Epithelial cell of proximal tubule (primary cell): Measurements from ENCODE around the gene SLC26A9. TPM values are rescaled to one million over a fixed set of nuclear protein-coding genes. Genes with fewer than 3 reads are reported as not detected.

ENCODE experiments used
- DNase-seq: peaks from one replicate; pipeline ENCODE4 v3.0.0-alpha.2; 2011; ENCODE audit warnings: low read depth
- H3K4me3 ChIP-seq: 2 replicates; pipeline ENCODE4 v1.5.1; 2011; ENCODE audit warnings: low read depth, mild to moderate bottlenecking, low read length
- total RNA-seq: library from RNA; depleted of rRNA; stranded (reverse); fragments of >200 nt; gene quantifications from 2 replicates; pipeline ENCODE4 v1.2.3, GENCODE V29; 2015
- TF ChIP-seq, protein P1 (sequence below): conservative IDR thresholded peaks from 2 replicates; pipeline ENCODE4 v1.5.1; 2012; ENCODE audit warnings: low read depth, mild to moderate bottlenecking, low read length

Gene SLC26A9, protein sequence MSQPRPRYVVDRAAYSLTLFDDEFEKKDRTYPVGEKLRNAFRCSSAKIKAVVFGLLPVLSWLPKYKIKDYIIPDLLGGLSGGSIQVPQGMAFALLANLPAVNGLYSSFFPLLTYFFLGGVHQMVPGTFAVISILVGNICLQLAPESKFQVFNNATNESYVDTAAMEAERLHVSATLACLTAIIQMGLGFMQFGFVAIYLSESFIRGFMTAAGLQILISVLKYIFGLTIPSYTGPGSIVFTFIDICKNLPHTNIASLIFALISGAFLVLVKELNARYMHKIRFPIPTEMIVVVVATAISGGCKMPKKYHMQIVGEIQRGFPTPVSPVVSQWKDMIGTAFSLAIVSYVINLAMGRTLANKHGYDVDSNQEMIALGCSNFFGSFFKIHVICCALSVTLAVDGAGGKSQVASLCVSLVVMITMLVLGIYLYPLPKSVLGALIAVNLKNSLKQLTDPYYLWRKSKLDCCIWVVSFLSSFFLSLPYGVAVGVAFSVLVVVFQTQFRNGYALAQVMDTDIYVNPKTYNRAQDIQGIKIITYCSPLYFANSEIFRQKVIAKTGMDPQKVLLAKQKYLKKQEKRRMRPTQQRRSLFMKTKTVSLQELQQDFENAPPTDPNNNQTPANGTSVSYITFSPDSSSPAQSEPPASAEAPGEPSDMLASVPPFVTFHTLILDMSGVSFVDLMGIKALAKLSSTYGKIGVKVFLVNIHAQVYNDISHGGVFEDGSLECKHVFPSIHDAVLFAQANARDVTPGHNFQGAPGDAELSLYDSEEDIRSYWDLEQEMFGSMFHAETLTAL
- not detected in 2 replicates for total RNA-seq

DNA sequence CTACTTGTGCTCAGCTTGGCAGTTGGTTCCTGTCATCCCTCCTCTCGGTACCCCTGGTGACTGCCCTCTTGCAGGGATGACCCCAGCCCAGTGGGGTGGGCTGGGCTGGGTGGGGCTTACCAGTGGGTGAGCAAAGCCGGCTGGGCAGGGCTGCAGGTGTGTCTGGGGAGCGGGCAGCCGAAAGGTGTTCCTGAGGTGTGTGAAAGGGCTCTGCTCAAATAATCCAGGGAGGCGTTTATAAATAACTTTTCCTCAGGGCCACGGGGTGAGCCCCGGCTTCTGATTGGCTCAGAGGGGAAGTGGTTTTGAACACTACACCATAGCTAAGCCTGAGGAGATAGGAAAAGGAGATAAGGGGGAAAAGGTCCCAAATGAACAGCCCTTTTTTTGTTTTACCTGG, at the start of gene SLC26A9:
Gene SLC26A9, minus strand, starts transcription at position 212 of the 400 bp plus-strand sequence. CDS start 7,636 bp downstream, outside the sequence.
- no peak for DNase-seq
- TF ChIP-seq, protein P1, sequence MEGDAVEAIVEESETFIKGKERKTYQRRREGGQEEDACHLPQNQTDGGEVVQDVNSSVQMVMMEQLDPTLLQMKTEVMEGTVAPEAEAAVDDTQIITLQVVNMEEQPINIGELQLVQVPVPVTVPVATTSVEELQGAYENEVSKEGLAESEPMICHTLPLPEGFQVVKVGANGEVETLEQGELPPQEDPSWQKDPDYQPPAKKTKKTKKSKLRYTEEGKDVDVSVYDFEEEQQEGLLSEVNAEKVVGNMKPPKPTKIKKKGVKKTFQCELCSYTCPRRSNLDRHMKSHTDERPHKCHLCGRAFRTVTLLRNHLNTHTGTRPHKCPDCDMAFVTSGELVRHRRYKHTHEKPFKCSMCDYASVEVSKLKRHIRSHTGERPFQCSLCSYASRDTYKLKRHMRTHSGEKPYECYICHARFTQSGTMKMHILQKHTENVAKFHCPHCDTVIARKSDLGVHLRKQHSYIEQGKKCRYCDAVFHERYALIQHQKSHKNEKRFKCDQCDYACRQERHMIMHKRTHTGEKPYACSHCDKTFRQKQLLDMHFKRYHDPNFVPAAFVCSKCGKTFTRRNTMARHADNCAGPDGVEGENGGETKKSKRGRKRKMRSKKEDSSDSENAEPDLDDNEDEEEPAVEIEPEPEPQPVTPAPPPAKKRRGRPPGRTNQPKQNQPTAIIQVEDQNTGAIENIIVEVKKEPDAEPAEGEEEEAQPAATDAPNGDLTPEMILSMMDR: no peak
- no peak within 1 kb of the TSS for H3K4me3 ChIP-seq

DNA sequence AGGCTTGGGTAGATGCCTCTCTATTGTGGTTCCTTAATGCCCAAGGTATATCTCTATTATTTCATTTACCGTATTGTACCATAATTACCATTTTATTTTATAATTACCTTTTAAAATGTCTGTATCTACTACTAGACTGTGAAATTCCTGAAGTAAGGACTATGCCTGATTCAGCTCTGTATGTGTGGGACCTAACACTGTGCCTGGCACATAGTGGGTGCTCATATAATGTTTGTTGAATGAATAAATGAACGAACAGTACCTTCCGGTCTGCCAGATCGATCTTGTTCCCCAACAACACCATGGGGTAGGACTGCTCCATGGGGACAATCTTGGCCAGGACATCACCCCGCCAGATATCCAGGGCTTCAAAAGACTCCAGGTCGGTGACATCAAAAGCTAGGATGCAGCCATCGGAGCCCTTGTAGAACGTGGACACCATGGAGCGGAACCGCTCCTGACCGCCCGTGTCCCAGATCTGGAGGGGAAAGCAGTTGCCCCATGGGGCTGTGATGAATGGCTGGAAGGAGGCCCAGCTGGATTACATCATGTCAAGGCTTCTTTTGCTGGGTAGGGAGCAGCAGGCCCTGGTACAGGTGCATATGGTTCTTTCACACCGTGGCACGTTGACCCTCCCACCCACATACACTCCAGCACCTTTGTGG, 49.1 kb upstream of the SLC26A9 start:
- DNase-seq: no peak
- TF ChIP-seq, protein P1: no peak
- no peak overlapping the region for H3K4me3 ChIP-seq

DNA sequence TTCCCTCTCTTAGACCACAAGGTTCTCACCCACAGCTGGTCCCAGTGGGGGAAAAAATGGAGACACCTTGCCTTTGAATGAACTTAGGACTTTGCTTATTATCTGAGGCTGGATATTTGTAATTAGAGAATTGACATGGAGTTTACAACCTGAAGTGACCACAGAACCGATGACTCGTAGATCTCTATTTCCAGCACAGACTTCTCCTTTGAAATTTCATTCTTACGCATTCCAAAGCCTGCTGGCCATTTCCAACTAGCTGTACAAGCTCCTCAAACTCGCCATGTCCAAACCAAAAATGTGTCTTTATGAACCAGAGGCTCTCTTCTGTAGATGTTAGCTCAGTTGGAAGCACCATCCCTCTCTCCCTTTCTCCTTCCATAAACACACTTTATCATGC, 48.0 kb upstream of the SLC26A9 start:
- no peak overlapping the region for H3K4me3 ChIP-seq
- DNase-seq: no peak

DNA sequence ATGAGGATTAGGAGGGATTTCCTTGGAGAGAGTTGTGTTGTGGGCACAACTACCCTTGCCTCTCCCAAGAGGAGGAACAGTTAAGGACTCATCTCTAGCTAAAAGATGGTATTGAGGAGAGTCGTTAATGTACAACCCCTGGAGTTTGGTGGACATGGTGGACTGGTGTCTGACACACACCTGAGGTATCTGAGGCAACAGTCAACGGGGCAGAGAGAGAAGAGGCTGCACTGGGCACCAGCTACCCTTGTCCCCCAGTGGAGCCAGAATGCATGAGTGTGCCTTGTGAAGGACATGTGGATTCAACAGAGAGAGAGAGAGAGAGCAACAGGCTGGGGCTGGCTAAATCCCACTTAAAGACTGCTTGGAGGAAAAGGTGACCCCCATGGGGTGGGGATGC, 47.0 kb upstream of the SLC26A9 start:
- TF ChIP-seq, protein P1: no peak
- DNase-seq: no peak
- H3K4me3 ChIP-seq: no peak overlapping the region

More for the DNA sequence above, 48.0 kb upstream of the SLC26A9 start:
- TF ChIP-seq, protein P1: no peak

DNA sequence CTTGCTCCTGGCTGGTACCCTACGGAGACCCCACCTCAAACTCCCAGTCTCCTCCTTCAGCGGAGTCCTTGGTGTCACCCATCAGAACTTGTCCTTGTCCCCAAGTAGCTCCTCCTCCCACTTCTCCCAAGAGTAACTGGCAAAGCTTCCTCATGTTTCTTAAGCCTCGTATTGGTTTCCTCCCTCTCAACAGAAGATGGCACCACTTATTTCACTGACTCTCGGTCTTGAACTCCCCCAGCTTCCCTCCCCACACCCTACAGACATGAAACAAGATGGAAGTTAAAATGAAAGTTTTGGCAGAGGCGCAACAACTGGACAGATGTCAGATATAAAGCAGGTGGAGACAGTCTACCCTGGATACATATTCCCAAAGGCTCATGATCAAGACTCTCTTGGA, 46.5 kb upstream of the SLC26A9 start:
- no peak overlapping the region for H3K4me3 ChIP-seq
- DNase-seq: no peak
- TF ChIP-seq, protein P1: no peak

DNA sequence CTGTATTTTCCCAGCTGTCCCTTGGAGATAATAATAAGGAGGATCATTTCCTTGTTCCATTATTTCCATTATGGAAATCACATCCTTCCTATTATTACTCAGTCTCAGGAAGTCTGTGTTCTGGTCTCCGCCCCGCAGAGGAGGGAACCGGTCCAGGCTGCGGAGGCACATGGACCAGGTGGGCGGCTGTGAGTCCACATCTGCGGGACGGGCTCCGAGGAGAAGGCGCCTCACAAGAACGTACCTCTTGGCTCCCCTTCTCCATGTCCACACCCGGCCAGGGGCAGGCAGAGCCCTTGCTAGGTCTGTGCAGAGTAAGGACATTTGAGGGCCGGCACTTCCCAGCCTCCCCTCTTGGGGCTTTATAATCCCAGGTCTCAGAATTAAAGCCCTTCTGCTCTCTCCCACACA, 45.3 kb upstream of the SLC26A9 start:
- H3K4me3 ChIP-seq: no peak overlapping the region
- TF ChIP-seq, protein P1: no peak
- no peak for DNase-seq
